ENCODE data around the gene PRDM2.

DNA sequence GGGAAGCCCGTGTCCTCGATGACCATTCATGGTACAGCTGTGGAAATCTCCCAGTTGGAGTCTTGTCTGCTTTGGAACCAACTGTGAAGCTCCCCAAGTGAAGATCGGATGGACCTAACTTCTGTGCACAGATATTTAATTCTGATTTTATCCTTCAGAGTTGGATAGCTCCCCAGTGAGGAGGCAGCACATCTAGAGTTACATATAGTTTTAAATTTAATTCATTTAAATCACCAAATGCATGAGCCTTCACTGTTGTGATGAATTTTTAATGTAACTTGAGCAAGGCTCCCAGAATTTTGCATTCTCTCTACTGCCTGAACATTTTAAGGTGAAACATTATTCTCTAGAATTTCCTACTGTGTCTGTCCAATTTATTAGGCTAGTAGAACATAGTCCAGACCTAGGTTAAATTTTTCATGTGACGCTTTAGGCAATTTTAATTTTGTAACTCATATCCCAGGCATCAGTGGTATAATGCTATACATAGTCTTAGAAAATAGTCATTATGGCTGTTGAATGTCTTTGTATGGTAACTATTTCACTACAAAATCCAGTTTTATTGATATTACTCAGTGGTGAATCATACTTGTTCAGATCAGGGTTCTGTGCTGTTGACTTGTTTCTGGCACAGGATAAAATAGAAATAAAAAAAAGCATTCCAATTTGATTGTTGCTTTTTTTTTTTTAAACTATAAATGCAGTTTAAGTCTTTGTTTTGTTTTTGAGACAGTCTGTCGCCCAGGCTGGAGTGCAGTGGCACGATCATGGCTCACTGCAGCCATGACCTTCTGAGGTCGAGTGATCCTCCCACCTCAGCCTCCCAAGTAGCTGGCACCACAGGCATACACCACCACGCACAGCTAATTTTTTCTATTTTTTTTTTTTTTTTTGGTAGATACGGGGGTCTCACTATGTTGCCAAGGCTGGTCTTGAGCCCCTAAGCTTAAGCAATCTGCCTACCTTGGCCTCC lies 66.9 kb downstream of the PRDM2 start:
- TF ChIP-seq, protein P1, sequence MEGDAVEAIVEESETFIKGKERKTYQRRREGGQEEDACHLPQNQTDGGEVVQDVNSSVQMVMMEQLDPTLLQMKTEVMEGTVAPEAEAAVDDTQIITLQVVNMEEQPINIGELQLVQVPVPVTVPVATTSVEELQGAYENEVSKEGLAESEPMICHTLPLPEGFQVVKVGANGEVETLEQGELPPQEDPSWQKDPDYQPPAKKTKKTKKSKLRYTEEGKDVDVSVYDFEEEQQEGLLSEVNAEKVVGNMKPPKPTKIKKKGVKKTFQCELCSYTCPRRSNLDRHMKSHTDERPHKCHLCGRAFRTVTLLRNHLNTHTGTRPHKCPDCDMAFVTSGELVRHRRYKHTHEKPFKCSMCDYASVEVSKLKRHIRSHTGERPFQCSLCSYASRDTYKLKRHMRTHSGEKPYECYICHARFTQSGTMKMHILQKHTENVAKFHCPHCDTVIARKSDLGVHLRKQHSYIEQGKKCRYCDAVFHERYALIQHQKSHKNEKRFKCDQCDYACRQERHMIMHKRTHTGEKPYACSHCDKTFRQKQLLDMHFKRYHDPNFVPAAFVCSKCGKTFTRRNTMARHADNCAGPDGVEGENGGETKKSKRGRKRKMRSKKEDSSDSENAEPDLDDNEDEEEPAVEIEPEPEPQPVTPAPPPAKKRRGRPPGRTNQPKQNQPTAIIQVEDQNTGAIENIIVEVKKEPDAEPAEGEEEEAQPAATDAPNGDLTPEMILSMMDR (optimal IDR thresholded peaks at IDR 0.05 in 1 of 3, IDR thresholded peaks at IDR 0.05 in 1 of 3, conservative IDR thresholded peaks at IDR 0.05 in 1 of 3; ENCODE audit: extremely low read depth in 1 of 3, insufficient read depth in 2 of 3, low read length in 3 of 3): no peak
- TF ChIP-seq EZH2 (IDR thresholded peaks at IDR 0.05; ENCODE audit: low read length): no peak

Measured in keratinocyte (primary cell).